Chondrocyte (in vitro differentiated cells): Measurements from ENCODE around the gene TNFRSF14. TPM values are rescaled to one million over a fixed set of nuclear protein-coding genes. Genes with fewer than 3 reads are reported as not detected.

Experiments
- DNase-seq: peaks from one replicate; pipeline ENCODE4 v3.0.0; 2021; ENCODE audit warnings: mixed read lengths, low spot score
- H3K27ac Mint-ChIP-seq: one replicate; pipeline ENCODE4 v1.8.0; 2021; ENCODE audit warnings: mild to moderate bottlenecking, moderate library complexity, mixed read lengths; ENCODE audit not compliant: unreplicated experiment
- H3K27me3 Mint-ChIP-seq: 2 replicates; pipeline ENCODE4 v1.8.0; 2021; ENCODE audit warnings: low read depth, mixed read lengths
- H3K36me3 Mint-ChIP-seq: 2 replicates; pipeline ENCODE4 v1.8.0; 2021; ENCODE audit warnings: low read depth, mixed read lengths
- H3K4me1 Mint-ChIP-seq: 2 replicates; pipeline ENCODE4 v1.8.0; 2021; ENCODE audit warnings: low read depth, mild to moderate bottlenecking, mixed read lengths
- H3K4me3 Mint-ChIP-seq: one replicate; pipeline ENCODE4 v1.8.0; 2021; ENCODE audit warnings: mild to moderate bottlenecking, moderate library complexity, mixed read lengths; ENCODE audit not compliant: unreplicated experiment
- H3K9me3 Mint-ChIP-seq: 2 replicates; pipeline ENCODE4 v1.8.0; 2021; ENCODE audit warnings: low read depth, mixed read lengths
- total RNA-seq: library from RNA; stranded (reverse); gene quantifications from 3 replicates; pipeline ENCODE4 v1.2.1, GENCODE V29; 2021
- TF ChIP-seq, protein P1 (sequence below): fragments of 200-600 bp; sonication (generic); IDR thresholded peaks from 2 replicates; pipeline ENCODE4 v1.5.0; 2021; ENCODE audit warnings: antibody characterized with exemption, mild to moderate bottlenecking, moderate library complexity

The TNFRSF14 gene
- total RNA-seq, 1 donor from 2014 or later, result 0.95 TPM

DNA sequence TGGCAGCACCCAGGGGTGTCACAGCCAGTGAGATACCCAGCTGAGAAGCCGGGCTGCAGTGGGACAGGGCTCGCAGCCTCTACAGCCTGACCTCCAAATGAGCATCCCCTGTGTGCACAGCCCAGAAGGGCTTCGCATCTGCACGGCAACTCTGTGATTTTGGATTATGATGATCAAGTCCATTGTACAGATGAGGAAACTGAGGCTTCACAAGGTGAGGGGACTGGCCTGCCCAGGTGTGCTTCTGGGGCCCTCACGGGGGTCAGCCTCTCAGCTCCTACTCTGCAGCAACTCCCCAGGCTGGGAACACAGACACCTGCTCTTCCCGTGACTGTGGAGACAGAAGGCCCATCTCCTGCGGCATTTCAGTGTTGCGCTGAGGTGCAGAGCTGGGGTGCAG lies 17.3 kb upstream of the TNFRSF14 start:
- no peaks in the 10 kb centered on the region for H3K36me3 Mint-ChIP-seq
- no peak for DNase-seq
- no peak overlapping the region for H3K4me3 Mint-ChIP-seq
- H3K27me3 Mint-ChIP-seq, result peaks cover 8% of the 10 kb centered on the region
- TF ChIP-seq, protein P1, sequence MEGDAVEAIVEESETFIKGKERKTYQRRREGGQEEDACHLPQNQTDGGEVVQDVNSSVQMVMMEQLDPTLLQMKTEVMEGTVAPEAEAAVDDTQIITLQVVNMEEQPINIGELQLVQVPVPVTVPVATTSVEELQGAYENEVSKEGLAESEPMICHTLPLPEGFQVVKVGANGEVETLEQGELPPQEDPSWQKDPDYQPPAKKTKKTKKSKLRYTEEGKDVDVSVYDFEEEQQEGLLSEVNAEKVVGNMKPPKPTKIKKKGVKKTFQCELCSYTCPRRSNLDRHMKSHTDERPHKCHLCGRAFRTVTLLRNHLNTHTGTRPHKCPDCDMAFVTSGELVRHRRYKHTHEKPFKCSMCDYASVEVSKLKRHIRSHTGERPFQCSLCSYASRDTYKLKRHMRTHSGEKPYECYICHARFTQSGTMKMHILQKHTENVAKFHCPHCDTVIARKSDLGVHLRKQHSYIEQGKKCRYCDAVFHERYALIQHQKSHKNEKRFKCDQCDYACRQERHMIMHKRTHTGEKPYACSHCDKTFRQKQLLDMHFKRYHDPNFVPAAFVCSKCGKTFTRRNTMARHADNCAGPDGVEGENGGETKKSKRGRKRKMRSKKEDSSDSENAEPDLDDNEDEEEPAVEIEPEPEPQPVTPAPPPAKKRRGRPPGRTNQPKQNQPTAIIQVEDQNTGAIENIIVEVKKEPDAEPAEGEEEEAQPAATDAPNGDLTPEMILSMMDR, result no peak
- peaks cover 10% of the 10 kb centered on the region for H3K4me1 Mint-ChIP-seq
- no peaks in the 10 kb centered on the region for H3K9me3 Mint-ChIP-seq
- no peak overlapping the region for H3K27ac Mint-ChIP-seq

DNA sequence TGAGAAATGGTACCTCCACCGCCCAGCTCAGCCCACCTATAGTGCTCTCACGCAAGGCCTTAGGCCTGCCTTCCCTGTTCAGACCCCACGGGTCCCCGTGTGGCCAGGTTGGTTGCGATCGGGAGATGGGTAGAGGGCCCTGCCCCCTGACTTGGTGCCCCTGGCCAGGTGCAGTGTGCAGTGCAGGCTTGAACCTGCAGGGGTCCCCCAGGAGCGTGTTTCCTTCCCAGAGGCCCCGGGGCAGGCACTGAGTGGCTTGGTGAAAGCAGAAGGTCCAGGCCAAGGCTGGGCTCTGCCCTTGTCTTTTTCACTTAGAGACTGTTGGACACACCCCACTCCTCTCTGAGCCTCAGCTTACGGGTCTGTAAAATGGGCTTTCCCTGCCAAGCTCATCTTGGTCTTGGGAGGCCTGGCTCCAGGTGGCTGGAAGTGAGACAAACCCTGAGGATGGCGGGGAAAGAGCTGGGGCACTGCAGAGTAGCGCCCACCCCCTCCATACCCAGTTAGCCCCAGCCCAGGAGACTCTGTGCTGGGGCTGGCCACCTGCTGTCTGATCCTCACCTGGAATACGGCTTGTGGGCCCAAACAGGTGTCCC lies 16.8 kb upstream of the TNFRSF14 start:
- DNase-seq, result no peak
- Mint-ChIP-seq H3K4me3 (no peak overlapping the region), H3K4me1 (peaks cover 7% of the 10 kb centered on the region), H3K9me3 (no peaks in the 10 kb centered on the region), H3K27me3 (peaks cover 8% of the 10 kb centered on the region), H3K27ac (no peak overlapping the region), H3K36me3 (no peaks in the 10 kb centered on the region)
- TF ChIP-seq, protein P1, result peak; percentile 64

DNA sequence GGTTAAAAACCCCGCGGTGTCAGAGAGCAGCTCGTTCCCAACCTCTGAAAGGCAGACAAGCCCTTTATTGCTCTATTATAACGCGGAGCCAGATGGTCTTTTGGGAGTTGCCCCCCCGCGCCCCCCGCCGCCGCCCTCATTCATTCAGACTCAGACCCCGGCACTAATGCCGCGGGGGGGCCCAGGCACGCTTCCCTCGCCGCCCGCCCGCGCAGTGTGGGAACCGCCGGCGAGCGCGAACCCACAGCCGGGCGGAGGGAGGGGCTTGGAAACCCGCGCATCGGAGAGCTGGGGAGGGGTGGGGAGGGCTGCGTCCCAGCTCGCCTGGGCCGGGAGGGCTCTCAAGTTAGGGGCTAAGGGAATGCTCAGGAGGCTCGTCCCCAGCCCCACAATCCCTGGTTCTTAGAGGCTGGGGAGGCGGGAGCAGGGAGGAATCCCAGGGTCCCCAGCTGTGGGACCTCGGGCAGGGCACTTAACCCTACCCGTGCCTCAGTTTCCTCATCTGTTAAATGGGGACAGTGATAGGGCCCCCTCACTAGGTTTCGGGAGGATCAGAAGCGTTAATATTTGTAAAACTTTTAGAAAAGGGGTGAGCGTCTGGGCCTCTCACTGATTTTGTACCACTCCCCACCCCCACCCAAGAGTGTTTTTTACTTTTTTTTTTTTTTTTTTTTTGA lies 15.2 kb upstream of the TNFRSF14 start:
- TF ChIP-seq, protein P1, result no peak
- Mint-ChIP-seq H3K27ac (no peak overlapping the region), H3K27me3 (peaks cover 4% of the 10 kb centered on the region), H3K4me1 (no peaks in the 10 kb centered on the region), H3K4me3 (no peak overlapping the region), H3K9me3 (no peaks in the 10 kb centered on the region), H3K36me3 (no peaks in the 10 kb centered on the region)
- no peak for DNase-seq

DNA sequence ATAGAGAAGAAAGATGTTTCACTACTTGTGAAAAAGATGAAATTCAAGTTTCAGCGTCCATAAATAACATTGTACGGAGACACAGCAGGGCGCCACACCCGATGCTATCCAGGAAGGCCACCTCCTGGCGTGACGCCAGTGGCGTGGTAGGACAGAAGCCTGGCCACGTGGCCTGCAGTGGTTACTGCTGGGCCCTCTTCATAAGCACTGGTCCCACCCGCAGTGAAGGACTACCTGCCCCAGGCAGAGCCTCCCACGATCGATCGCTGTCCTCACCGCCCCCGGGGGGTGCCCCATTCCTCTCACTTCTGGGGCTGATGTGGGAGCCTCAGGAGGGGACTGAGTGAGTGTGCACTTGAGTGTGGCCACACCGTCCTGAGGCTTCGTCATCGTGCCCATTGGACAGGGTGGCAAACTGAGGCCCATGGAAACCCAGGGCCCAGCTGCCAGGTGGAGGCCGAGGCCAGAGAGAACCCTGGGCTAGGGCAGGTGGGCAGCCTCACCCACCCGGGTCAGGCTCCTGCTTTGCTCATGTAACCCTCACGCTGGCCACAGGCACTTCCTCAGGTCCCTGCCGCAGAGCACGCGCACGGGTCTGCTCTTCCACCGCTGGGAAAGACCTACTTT lies 14.4 kb upstream of the TNFRSF14 start:
- Mint-ChIP-seq H3K27me3 (no peaks in the 10 kb centered on the region), H3K4me1 (peaks cover 1% of the 10 kb centered on the region), H3K9me3 (no peaks in the 10 kb centered on the region), H3K4me3 (no peak overlapping the region), H3K27ac (no peak overlapping the region), H3K36me3 (no peaks in the 10 kb centered on the region)
- TF ChIP-seq, protein P1, result no peak
- DNase-seq, result no peak

DNA sequence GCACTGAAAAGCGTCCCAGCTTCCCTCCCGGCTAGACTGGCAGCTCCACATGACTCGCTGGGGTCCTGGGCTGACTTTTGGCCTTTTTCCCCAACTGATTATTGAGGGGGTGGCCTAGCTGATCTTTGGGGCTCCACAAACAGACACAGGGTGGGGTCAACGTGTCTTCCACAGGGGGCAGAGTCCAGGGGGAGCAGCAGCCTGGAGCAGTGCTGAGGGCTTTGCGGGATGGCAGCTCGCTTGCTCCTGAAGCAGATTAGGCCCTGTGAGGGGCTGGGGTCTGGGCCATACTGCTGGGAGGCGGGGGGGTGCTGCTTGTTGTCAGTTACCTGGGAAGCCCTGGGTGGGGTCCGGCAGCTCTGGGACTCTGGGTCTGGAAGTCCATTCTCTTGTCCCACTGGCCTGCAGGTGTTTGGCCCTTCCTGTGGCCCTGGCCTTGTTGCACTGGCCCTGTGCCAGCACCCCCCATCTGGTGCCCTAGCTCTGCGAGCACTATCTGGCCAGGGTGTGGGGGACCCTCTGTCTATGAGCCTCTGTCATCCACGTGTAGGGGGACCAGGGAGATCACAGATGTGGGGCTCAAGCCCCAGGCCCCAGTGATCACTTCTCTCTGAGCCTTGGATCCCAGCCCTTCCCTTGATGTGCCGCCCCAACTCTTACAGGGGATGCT lies 13.8 kb upstream of the TNFRSF14 start:
- H3K27ac Mint-ChIP-seq, result no peak overlapping the region
- no peak overlapping the region for H3K4me3 Mint-ChIP-seq
- H3K36me3 Mint-ChIP-seq, result no peaks in the 10 kb centered on the region
- DNase-seq, result no peak
- no peaks in the 10 kb centered on the region for H3K27me3 Mint-ChIP-seq
- TF ChIP-seq, protein P1, result no peak
- peaks cover 6% of the 10 kb centered on the region for H3K4me1 Mint-ChIP-seq
- H3K9me3 Mint-ChIP-seq, result no peaks in the 10 kb centered on the region
